GM23338 (cell line): ENCODE measurements around the gene CLSTN2. TPM values are rescaled to one million over a fixed set of nuclear protein-coding genes. Genes with fewer than 3 reads are reported as not detected.

ENCODE experiments used
- ATAC-seq: fragments of 200-7000 bp; cut with Tn5 transposase; 3 replicates; pipeline ENCODE4 v1.9.1; 2020
- DNase-seq: peaks from one replicate; pipeline ENCODE4 v3.0.0-alpha.2; 2015; ENCODE audit warnings: low spot score
- H2AFZ ChIP-seq: fragments of 200-600 bp; sonication (generic); 2 replicates; pipeline ENCODE4 v1.8.0; 2016; ENCODE audit warnings: antibody characterized with exemption, mild to moderate bottlenecking, moderate library complexity
- H3F3A ChIP-seq: fragments of 200-600 bp; sonication (generic); replicated peaks from 2 replicates; pipeline ENCODE4 v1.8.0; 2017; ENCODE audit warnings: antibody characterized with exemption, mixed run types, low read depth
- H3K27ac ChIP-seq: fragments of 200-600 bp; sonication (generic); 2 replicates; pipeline ENCODE4 v1.6.1; 2016; ENCODE audit warnings: low read depth
- H3K27me3 ChIP-seq: fragments of 200-600 bp; sonication (generic); 2 replicates; pipeline ENCODE4 v1.8.0; 2016; ENCODE audit warnings: mild to moderate bottlenecking, mixed run types, moderate library complexity; ENCODE audit not compliant: insufficient read depth
- H3K36me3 ChIP-seq: fragments of 200-600 bp; sonication (generic); 2 replicates; pipeline ENCODE4 v1.8.0; 2016; ENCODE audit warnings: mild to moderate bottlenecking; ENCODE audit not compliant: insufficient read depth
- H3K4me1 ChIP-seq: fragments of 200-600 bp; sonication (generic); 2 replicates; pipeline ENCODE4 v1.8.0; 2016; ENCODE audit warnings: mild to moderate bottlenecking, moderate library complexity; ENCODE audit not compliant: insufficient read depth
- H3K4me2 ChIP-seq: fragments of 200-600 bp; sonication (generic); 2 replicates; pipeline ENCODE4 v1.7.1; 2017; ENCODE audit warnings: mixed run types
- H3K4me3 ChIP-seq: fragments of 200-600 bp; sonication (generic); 2 replicates; pipeline ENCODE4 v1.6.1; 2016; ENCODE audit warnings: mixed run types
- H3K79me2 ChIP-seq: fragments of 200-600 bp; sonication (generic); replicated peaks from 2 replicates; pipeline ENCODE4 v1.8.0; 2017; ENCODE audit warnings: mild to moderate bottlenecking; ENCODE audit not compliant: insufficient read depth
- H3K9me2 ChIP-seq: fragments of 200-600 bp; sonication (generic); 2 replicates; pipeline ENCODE4 v1.8.0; 2017; ENCODE audit not compliant: insufficient read depth
- H4K20me1 ChIP-seq: fragments of 200-600 bp; sonication (generic); replicated peaks from 2 replicates; pipeline ENCODE4 v1.8.0; 2017; ENCODE audit warnings: mild to moderate bottlenecking; ENCODE audit not compliant: insufficient read depth
- H3K27ac Mint-ChIP-seq: 2 replicates; pipeline ENCODE4 v1.8.0; 2020; ENCODE audit warnings: inconsistent platforms, mild to moderate bottlenecking, moderate library complexity, mixed read lengths
- H3K27me3 Mint-ChIP-seq: 3 replicates; pipeline ENCODE4 v1.8.0; 2022; ENCODE audit warnings: low read depth, mild to moderate bottlenecking, moderate library complexity, mixed read lengths, inconsistent platforms; ENCODE audit not compliant: insufficient read depth, poor library complexity
- H3K36me3 Mint-ChIP-seq: 3 replicates; pipeline ENCODE4 v1.8.0; 2021; ENCODE audit warnings: low read depth, mild to moderate bottlenecking, inconsistent platforms, moderate library complexity, mixed read lengths
- H3K4me1 Mint-ChIP-seq: 3 replicates; pipeline ENCODE4 v1.8.0; 2020; ENCODE audit warnings: mild to moderate bottlenecking, inconsistent platforms, mixed read lengths
- H3K4me3 Mint-ChIP-seq: 3 replicates; pipeline ENCODE4 v1.8.0; 2021; ENCODE audit warnings: moderate library complexity, mild to moderate bottlenecking, inconsistent platforms, mixed read lengths
- H3K9me3 Mint-ChIP-seq: 3 replicates; pipeline ENCODE4 v1.8.0; 2020; ENCODE audit warnings: moderate library complexity, mild to moderate bottlenecking, inconsistent platforms, mixed read lengths
- ETS1 ChIP-seq: IDR thresholded peaks from 2 replicates; pipeline ENCODE4 v1.6.1; 2016; ENCODE audit warnings: antibody characterized with exemption
- JUNB ChIP-seq: IDR thresholded peaks from one replicate; pipeline ENCODE4 v1.6.1; 2016; ENCODE audit warnings: antibody characterized with exemption; ENCODE audit not compliant: unreplicated experiment
- NANOG ChIP-seq: IDR thresholded peaks from 2 replicates; pipeline ENCODE4 v1.6.1; 2016; ENCODE audit warnings: antibody characterized with exemption, borderline replicate concordance
- STAT1 ChIP-seq: IDR thresholded peaks from one replicate; pipeline ENCODE4 v1.6.1; 2016; ENCODE audit warnings: antibody characterized with exemption; ENCODE audit not compliant: unreplicated experiment
- polyA plus RNA-seq: library from polyadenylated mRNA; unstranded; fragments of >200 nt; fragmentation: Nextera tagmentation; extraction: Ambion mirVana; gene quantifications from 2 replicates; pipeline ENCODE4 v1.2.1, GENCODE V29; 2016
- total RNA-seq: library from RNA; depleted of rRNA; stranded (reverse); fragments of >200 nt; shearing (Covaris generic); gene quantifications from 2 replicates; pipeline ENCODE4 v1.2.3, GENCODE V29; 2014
- TF ChIP-seq, protein P1 (sequence below): fragments of 250-450 bp; sonication (Bioruptor Pico); IDR thresholded peaks from 2 replicates; pipeline ENCODE4 v1.5.0; 2020; ENCODE audit warnings: mild to moderate bottlenecking, moderate library complexity
- TF ChIP-seq, protein P2 (sequence below): IDR thresholded peaks from one replicate; pipeline ENCODE4 v1.6.1; 2018; ENCODE audit warnings: antibody characterized with exemption; ENCODE audit not compliant: unreplicated experiment

The CLSTN2 gene
- total and polyA plus RNA-seq, 2 experiments from 2014 or later: 0.11 to 0.83 TPM

DNA sequence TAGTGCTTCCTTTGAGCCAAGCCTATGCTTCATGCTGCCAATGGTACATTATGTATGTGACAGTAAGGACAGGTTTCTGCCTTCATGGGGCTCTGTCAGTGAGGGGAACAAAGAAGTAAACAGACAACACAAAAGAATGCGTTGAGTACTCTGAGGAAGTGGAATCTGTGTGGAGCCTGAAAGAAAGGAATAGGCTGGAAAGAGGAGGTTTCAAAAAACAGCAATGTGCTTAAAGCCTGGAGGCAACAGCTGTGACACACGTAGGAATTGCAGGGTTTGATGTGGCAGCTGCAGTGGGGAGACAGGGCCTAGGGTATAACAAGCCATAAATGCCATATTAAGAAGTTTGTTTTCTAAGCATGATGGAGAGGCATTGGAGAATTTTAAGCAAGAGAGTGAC lies 316.7 kb downstream of the CLSTN2 start:
- Histone ChIP-seq H4K20me1 (no peaks in the 10 kb centered on the region), H3K4me3 (no peak overlapping the region), H3K9me2 (peaks cover 3% of the 10 kb centered on the region; the same call in 1 of the 2 replicates), H2AFZ (0 out of 2 replicates have a peak overlapping the region, but pooled peaks have one; percentile 34), H3F3A (no peaks in the 10 kb centered on the region), H3K4me1 (peaks cover 6% of the 10 kb centered on the region), H3K27me3 (no peaks in the 10 kb centered on the region), H3K27ac (no peak overlapping the region), H3K36me3 (no peaks in the 10 kb centered on the region), H3K4me2 (peak overlapping the region; percentile 33; the same call in 1 of the 2 replicates), H3K79me2 (no peaks in the 10 kb centered on the region)
- DNase-seq: peak; percentile 49
- TF ChIP-seq, protein P1, sequence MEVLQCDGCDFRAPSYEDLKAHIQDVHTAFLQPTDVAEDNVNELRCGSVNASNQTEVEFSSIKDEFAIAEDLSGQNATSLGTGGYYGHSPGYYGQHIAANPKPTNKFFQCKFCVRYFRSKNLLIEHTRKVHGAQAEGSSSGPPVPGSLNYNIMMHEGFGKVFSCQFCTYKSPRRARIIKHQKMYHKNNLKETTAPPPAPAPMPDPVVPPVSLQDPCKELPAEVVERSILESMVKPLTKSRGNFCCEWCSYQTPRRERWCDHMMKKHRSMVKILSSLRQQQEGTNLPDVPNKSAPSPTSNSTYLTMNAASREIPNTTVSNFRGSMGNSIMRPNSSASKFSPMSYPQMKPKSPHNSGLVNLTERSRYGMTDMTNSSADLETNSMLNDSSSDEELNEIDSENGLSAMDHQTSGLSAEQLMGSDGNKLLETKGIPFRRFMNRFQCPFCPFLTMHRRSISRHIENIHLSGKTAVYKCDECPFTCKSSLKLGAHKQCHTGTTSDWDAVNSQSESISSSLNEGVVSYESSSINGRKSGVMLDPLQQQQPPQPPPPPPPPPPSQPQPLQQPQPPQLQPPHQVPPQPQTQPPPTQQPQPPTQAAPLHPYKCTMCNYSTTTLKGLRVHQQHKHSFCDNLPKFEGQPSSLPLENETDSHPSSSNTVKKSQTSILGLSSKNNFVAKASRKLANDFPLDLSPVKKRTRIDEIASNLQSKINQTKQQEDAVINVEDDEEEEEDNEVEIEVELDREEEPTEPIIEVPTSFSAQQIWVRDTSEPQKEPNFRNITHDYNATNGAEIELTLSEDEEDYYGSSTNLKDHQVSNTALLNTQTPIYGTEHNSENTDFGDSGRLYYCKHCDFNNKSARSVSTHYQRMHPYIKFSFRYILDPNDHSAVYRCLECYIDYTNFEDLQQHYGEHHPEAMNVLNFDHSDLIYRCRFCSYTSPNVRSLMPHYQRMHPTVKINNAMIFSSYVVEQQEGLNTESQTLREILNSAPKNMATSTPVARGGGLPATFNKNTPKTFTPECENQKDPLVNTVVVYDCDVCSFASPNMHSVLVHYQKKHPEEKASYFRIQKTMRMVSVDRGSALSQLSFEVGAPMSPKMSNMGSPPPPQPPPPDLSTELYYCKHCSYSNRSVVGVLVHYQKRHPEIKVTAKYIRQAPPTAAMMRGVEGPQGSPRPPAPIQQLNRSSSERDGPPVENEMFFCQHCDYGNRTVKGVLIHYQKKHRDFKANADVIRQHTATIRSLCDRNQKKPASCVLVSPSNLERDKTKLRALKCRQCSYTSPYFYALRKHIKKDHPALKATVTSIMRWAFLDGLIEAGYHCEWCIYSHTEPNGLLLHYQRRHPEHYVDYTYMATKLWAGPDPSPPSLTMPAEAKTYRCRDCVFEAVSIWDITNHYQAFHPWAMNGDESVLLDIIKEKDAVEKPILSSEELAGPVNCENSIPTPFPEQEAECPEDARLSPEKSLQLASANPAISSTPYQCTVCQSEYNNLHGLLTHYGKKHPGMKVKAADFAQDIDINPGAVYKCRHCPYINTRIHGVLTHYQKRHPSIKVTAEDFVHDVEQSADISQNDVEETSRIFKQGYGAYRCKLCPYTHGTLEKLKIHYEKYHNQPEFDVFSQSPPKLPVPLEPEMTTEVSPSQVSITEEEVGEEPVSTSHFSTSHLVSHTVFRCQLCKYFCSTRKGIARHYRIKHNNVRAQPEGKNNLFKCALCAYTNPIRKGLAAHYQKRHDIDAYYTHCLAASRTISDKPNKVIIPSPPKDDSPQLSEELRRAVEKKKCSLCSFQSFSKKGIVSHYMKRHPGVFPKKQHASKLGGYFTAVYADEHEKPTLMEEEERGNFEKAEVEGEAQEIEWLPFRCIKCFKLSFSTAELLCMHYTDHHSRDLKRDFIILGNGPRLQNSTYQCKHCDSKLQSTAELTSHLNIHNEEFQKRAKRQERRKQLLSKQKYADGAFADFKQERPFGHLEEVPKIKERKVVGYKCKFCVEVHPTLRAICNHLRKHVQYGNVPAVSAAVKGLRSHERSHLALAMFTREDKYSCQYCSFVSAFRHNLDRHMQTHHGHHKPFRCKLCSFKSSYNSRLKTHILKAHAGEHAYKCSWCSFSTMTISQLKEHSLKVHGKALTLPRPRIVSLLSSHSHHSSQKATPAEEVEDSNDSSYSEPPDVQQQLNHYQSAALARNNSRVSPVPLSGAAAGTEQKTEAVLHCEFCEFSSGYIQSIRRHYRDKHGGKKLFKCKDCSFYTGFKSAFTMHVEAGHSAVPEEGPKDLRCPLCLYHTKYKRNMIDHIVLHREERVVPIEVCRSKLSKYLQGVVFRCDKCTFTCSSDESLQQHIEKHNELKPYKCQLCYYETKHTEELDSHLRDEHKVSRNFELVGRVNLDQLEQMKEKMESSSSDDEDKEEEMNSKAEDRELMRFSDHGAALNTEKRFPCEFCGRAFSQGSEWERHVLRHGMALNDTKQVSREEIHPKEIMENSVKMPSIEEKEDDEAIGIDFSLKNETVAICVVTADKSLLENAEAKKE (CRISPR knock-in tag): no peak
- TF ChIP-seq JUNB (no peak), STAT1 (no peak), ETS1 (no peak), NANOG (no peak)
- TF ChIP-seq, protein P2, sequence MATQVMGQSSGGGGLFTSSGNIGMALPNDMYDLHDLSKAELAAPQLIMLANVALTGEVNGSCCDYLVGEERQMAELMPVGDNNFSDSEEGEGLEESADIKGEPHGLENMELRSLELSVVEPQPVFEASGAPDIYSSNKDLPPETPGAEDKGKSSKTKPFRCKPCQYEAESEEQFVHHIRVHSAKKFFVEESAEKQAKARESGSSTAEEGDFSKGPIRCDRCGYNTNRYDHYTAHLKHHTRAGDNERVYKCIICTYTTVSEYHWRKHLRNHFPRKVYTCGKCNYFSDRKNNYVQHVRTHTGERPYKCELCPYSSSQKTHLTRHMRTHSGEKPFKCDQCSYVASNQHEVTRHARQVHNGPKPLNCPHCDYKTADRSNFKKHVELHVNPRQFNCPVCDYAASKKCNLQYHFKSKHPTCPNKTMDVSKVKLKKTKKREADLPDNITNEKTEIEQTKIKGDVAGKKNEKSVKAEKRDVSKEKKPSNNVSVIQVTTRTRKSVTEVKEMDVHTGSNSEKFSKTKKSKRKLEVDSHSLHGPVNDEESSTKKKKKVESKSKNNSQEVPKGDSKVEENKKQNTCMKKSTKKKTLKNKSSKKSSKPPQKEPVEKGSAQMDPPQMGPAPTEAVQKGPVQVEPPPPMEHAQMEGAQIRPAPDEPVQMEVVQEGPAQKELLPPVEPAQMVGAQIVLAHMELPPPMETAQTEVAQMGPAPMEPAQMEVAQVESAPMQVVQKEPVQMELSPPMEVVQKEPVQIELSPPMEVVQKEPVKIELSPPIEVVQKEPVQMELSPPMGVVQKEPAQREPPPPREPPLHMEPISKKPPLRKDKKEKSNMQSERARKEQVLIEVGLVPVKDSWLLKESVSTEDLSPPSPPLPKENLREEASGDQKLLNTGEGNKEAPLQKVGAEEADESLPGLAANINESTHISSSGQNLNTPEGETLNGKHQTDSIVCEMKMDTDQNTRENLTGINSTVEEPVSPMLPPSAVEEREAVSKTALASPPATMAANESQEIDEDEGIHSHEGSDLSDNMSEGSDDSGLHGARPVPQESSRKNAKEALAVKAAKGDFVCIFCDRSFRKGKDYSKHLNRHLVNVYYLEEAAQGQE: no peak
- ATAC-seq: peak; percentile 86
- Mint-ChIP-seq H3K36me3 (no peaks in the 10 kb centered on the region), H3K4me3 (no peak overlapping the region), H3K27me3 (peaks cover 4% of the 10 kb centered on the region), H3K4me1 (peaks cover 28% of the 10 kb centered on the region), H3K27ac (no peak overlapping the region), H3K9me3 (no peaks in the 10 kb centered on the region)
